GM23338 (cell line): Measurements from ENCODE around the gene PACSIN3. TPM values are rescaled to one million over a fixed set of nuclear protein-coding genes. Genes with fewer than 3 reads are reported as not detected.

ENCODE experiments used
- CREB1 ChIP-seq: fragments of 250-450 bp; sonication (Bioruptor Pico); IDR thresholded peaks from 2 replicates; pipeline ENCODE4 v1.5.0; 2020; ENCODE audit warnings: low read depth, mild to moderate bottlenecking, moderate library complexity
- ZNF462 ChIP-seq: fragments of 250-450 bp; sonication (Bioruptor Pico); IDR thresholded peaks from 2 replicates; pipeline ENCODE4 v1.5.0; 2020; ENCODE audit warnings: mild to moderate bottlenecking, moderate library complexity
- microRNA-seq: library from miRNA; unstranded; fragments of <30 nt; microRNA quantifications from one replicate; pipeline ENCODE4, GENCODE V29; 2017
- polyA plus RNA-seq: library from polyadenylated mRNA; unstranded; fragments of >200 nt; fragmentation: Nextera tagmentation; extraction: Ambion mirVana; gene quantifications from 2 replicates; pipeline ENCODE4 v1.2.1, GENCODE V29; 2016
- small RNA-seq: library from RNA; depleted of rRNA; stranded (forward); fragments of <200 nt; gene quantifications from one replicate; pipeline ENCODE3, GENCODE V24; 2014; ENCODE audit warnings: low replicate concordance
- total RNA-seq: library from RNA; depleted of rRNA; stranded (reverse); fragments of >200 nt; shearing (Covaris generic); gene quantifications from 2 replicates; pipeline ENCODE4 v1.2.3, GENCODE V29; 2014; rRNA removed

Gene PACSIN3
- total and polyA plus RNA-seq, 2 experiments from 2014 or later = 39.6 to 72.1 TPM

- TF ChIP-seq ZNF462 = 0 out of 2 replicates have a peak, but pooled peaks have one; percentile 24
- TF ChIP-seq CREB1 = peak; percentile 42; the same call in 1 of the 2 replicates
Measured at GRCh38 chr11:47130543-47130942, 55.7 kb downstream of the PACSIN3 start (continued).

Small RNA genes within 50 kb of the gene (microRNA-seq; reads per million reads assigned to microRNA genes)
- not detected for gene MIR6745

Small RNA genes within 50 kb of the gene (small RNA-seq; reads per million reads assigned to genes)
- not detected for gene MIR6745

Other genes starting within 250 kb of the PACSIN3 start
- gene CSTPP1, start 249.7 kb downstream of the PACSIN3 start, total RNA-seq = 18.5 and 42.6 TPM in 2 replicates
- gene CSTPP1, start 249.7 kb downstream of the PACSIN3 start, polyA plus RNA-seq = 22.2 and 23.5 TPM in 2 replicates
- 111 and 122 TPM in 2 replicates for gene ARFGAP2, start 9.6 kb downstream of the PACSIN3 start, total RNA-seq
- gene ARFGAP2, start 9.6 kb downstream of the PACSIN3 start, polyA plus RNA-seq = 24.2 and 25.6 TPM in 2 replicates
- gene DDB2, start 28.5 kb upstream of the PACSIN3 start, total RNA-seq = 62.5 and 63.1 TPM in 2 replicates
- 58.7 and 60.2 TPM in 2 replicates for gene DDB2, start 28.5 kb upstream of the PACSIN3 start, polyA plus RNA-seq
- gene ACP2, start 62.4 kb upstream of the PACSIN3 start, total RNA-seq = 32.1 and 33.5 TPM in 2 replicates
- gene ACP2, start 62.4 kb upstream of the PACSIN3 start, polyA plus RNA-seq = 5.6 and 7.3 TPM in 2 replicates
- gene NR1H3, start 71.6 kb upstream of the PACSIN3 start, total RNA-seq = 23.7 and 23.8 TPM in 2 replicates
- gene NR1H3, start 71.6 kb upstream of the PACSIN3 start, polyA plus RNA-seq = 16.5 and 17.5 TPM in 2 replicates
- 33.3 and 43.8 TPM in 2 replicates for gene MADD, start 83.7 kb upstream of the PACSIN3 start, total RNA-seq
- gene MADD, start 83.7 kb upstream of the PACSIN3 start, polyA plus RNA-seq = 12.5 and 13.4 TPM in 2 replicates
- gene MYBPC3, start 166.3 kb upstream of the PACSIN3 start, total RNA-seq = not detected in 2 replicates
- gene MYBPC3, start 166.3 kb upstream of the PACSIN3 start, polyA plus RNA-seq = 0.24 TPM in 1 of 2 replicates, not detected in the other
- not detected in 2 replicates for gene SPI1, start 192.1 kb upstream of the PACSIN3 start, total RNA-seq
- gene SPI1, start 192.1 kb upstream of the PACSIN3 start, polyA plus RNA-seq = 0.19 and 0.23 TPM in 2 replicates
- 32.7 TPM in 2 replicates for gene SLC39A13, start 222.2 kb upstream of the PACSIN3 start, total RNA-seq
- 15.8 TPM in 2 replicates for gene SLC39A13, start 222.2 kb upstream of the PACSIN3 start, polyA plus RNA-seq
- 147 and 149 TPM in 2 replicates for gene PSMC3, start 240.0 kb upstream of the PACSIN3 start, total RNA-seq
- gene PSMC3, start 240.0 kb upstream of the PACSIN3 start, polyA plus RNA-seq = 173 and 190 TPM in 2 replicates